SU-DHL-6 (cell line): ENCODE measurements around the gene GZMM.

ENCODE experiments used
- H2AFZ ChIP-seq: fragments of 200-600 bp; sonication (generic); 2 replicates; pipeline ENCODE4 v1.6.1; 2014; ENCODE audit warnings: low read depth, mild to moderate bottlenecking, moderate library complexity, mixed read lengths, antibody characterized with exemption, low read length; ENCODE audit not compliant: severe bottlenecking
- H3F3A ChIP-seq: fragments of 200-600 bp; shearing (Covaris generic); 2 replicates; pipeline ENCODE4 v1.6.0; 2016; ENCODE audit warnings: antibody characterized with exemption, mild to moderate bottlenecking; ENCODE audit not compliant: insufficient read depth
- H3K27ac ChIP-seq: fragments of 200-600 bp; sonication (generic); 2 replicates; pipeline ENCODE4 v1.5.1; 2016; ENCODE audit warnings: low read depth, mild to moderate bottlenecking, low read length, moderate library complexity, mixed read lengths
- H3K27me3 ChIP-seq: fragments of 200-600 bp; sonication (generic), shearing (Covaris generic); 2 replicates; pipeline ENCODE4 v1.6.0; 2014; ENCODE audit warnings: mild to moderate bottlenecking, low read length
- H3K36me3 ChIP-seq: fragments of 200-600 bp; sonication (generic); 2 replicates; pipeline ENCODE4 v1.6.1; 2014; ENCODE audit warnings: mild to moderate bottlenecking, low read length, mixed read lengths
- H3K4me2 ChIP-seq: fragments of 300-600, 200-600 bp; shearing (Covaris generic), sonication (generic); 2 replicates; pipeline ENCODE4 v1.6.0; 2014; ENCODE audit warnings: low read length, low read depth, mild to moderate bottlenecking; ENCODE audit not compliant: poor library complexity, severe bottlenecking
- H3K4me3 ChIP-seq: fragments of 200-600 bp; sonication (generic); 2 replicates; pipeline ENCODE4 v1.5.1; 2014; ENCODE audit warnings: antibody characterized with exemption, low read length, mild to moderate bottlenecking, mixed read lengths; ENCODE audit not compliant: insufficient read depth, poor library complexity, severe bottlenecking
- H3K79me2 ChIP-seq: fragments of 200-600 bp; sonication (generic); 2 replicates; pipeline ENCODE4 v1.6.1; 2014; ENCODE audit warnings: mild to moderate bottlenecking, low read length, moderate library complexity; ENCODE audit not compliant: insufficient read depth
- H3K9ac ChIP-seq: fragments of 200-600 bp; sonication (generic); 2 replicates; pipeline ENCODE4 v1.7.0; 2014; ENCODE audit warnings: mild to moderate bottlenecking, low read length
- H3K9me2 ChIP-seq: fragments of 200-600 bp; sonication (generic); replicated peaks from 2 replicates; pipeline ENCODE4 v1.6.1; 2014; ENCODE audit warnings: low read length; ENCODE audit not compliant: insufficient read depth
- H3K9me3 ChIP-seq: fragments of 200-600 bp; sonication (generic); 2 replicates; pipeline ENCODE4 v1.6.1; 2014; ENCODE audit warnings: low read length, mixed read lengths; ENCODE audit not compliant: insufficient read depth
- H4K20me1 ChIP-seq: fragments of 200-600 bp; sonication (generic); 2 replicates; pipeline ENCODE4 v1.6.1; 2014; ENCODE audit warnings: low read depth, mild to moderate bottlenecking, antibody characterized with exemption, low read length, moderate library complexity, mixed read lengths
- CTCF ChIP-seq: fragments of 200-600 bp; sonication (generic); IDR thresholded peaks from one replicate; pipeline ENCODE4 v1.5.1; 2017; ENCODE audit warnings: antibody characterized with exemption, mild to moderate bottlenecking, low read length, moderate library complexity; ENCODE audit not compliant: insufficient read depth, poor library complexity, severe bottlenecking
- EZH2phosphoT487 ChIP-seq: fragments of 200-600 bp; sonication (generic), shearing (Covaris generic); conservative IDR thresholded peaks from 2 replicates; pipeline ENCODE4 v1.6.1; 2018; ENCODE audit warnings: mild to moderate bottlenecking, antibody characterized with exemption, low read length, moderate library complexity, mixed read lengths

The GZMM gene

GRCh38 chr19:577439-578392, 33.9 kb downstream of the GZMM start:
- H3F3A ChIP-seq = no peaks in the 10 kb centered on the region
- H3K27me3 ChIP-seq = no peaks in the 10 kb centered on the region
- H3K4me2 ChIP-seq = no peak overlapping the region
- H3K9ac ChIP-seq = no peak overlapping the region
- H3K27ac ChIP-seq = no peak overlapping the region
- peaks cover 65% of the 10 kb centered on the region for H3K79me2 ChIP-seq
- no peaks in the 10 kb centered on the region for H4K20me1 ChIP-seq
- no peaks in the 10 kb centered on the region for H3K36me3 ChIP-seq
- no peak overlapping the region for H3K4me3 ChIP-seq
- no peak overlapping the region for H2AFZ ChIP-seq
- no peaks in the 10 kb centered on the region for H3K9me3 ChIP-seq
- no peak for TF ChIP-seq CTCF
- TF ChIP-seq EZH2phosphoT487 = no peak
- H3K9me2 ChIP-seq = no peaks in the 10 kb centered on the region

GRCh38 chr19:579111-579841, 35.4 kb downstream of the GZMM start:
- Histone ChIP-seq H3K36me3 (no peaks in the 10 kb centered on the region), H3K4me2 (no peak overlapping the region), H3K9me3 (no peaks in the 10 kb centered on the region), H3K27ac (no peak overlapping the region), H3K9ac (no peak overlapping the region), H3K27me3 (no peaks in the 10 kb centered on the region), H3F3A (no peaks in the 10 kb centered on the region), H3K9me2 (no peaks in the 10 kb centered on the region), H3K79me2 (peaks cover 49% of the 10 kb centered on the region), H3K4me3 (no peak overlapping the region), H4K20me1 (no peaks in the 10 kb centered on the region), H2AFZ (no peak overlapping the region)
- no peak for TF ChIP-seq EZH2phosphoT487
- no peak for TF ChIP-seq CTCF

- Histone ChIP-seq H3K79me2 (peaks cover 44% of the 10 kb centered on the region), H3F3A (no peaks in the 10 kb centered on the region), H3K27ac (no peak overlapping the region), H3K9me2 (no peaks in the 10 kb centered on the region), H3K36me3 (no peaks in the 10 kb centered on the region), H4K20me1 (no peaks in the 10 kb centered on the region; the same call in 1 of the 2 replicates), H3K4me3 (no peak overlapping the region), H3K9ac (no peak overlapping the region), H3K9me3 (no peaks in the 10 kb centered on the region), H2AFZ (no peak overlapping the region), H3K27me3 (no peaks in the 10 kb centered on the region), H3K4me2 (no peak overlapping the region)
- no peak for TF ChIP-seq CTCF
- TF ChIP-seq EZH2phosphoT487 = no peak
Measured at GRCh38 chr19:579842-580155, 35.9 kb downstream of the GZMM start.
